Skeletal muscle cell (primary cell): ENCODE measurements around the gene ALDH7A1.

Source experiments
- DNase-seq: peaks from one replicate; pipeline ENCODE4 v3.0.0-alpha.2; 2010; ENCODE audit warnings: low read depth
- H3K4me3 ChIP-seq: 2 replicates; pipeline ENCODE4 v1.5.1; 2011; ENCODE audit warnings: low read depth, mild to moderate bottlenecking, control low read depth, low read length, moderate library complexity

ALDH7A1 gene

DNA sequence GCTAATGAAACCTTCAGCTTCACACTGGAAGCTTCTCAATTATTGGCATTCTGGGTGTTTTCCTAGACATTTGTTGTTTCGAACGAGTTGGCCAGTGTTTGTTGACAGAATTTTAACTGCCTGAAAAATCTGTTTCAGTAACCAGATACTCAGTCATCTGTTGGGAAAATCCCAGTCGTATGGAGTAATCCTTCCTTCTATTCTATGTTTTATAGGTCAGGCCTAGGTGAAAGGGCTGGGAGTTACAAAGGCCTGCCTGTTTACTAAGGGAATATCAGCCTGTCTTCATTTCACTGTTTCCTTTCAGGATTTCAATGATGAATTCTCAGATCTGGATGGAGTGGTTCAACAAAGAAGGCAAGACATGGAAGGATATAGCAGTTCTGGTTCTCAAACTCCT, 111.9 kb downstream of the ALDH7A1 start:
- DNase-seq, result no peak
- H3K4me3 ChIP-seq, result no peak overlapping the region

DNA sequence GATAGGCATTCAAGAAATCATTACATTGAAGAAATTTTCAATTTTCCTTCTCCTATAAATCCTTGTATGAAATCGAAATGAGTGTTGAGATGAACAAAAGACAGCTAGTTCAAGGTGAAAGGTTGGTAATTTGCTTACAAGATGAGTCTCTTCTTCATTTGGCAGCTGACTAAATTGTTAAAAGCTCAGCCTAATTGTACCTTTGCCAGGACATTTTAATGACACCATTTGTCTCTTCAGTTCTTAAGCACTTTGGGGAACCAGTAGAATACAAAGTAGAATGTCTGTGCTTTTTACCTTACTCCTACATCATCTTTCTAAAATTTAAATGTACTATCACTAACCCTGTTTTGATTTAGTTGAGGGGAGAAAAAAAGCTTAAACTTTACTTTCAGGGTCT, 112.4 kb downstream of the ALDH7A1 start:
- no peak for DNase-seq
- H3K4me3 ChIP-seq, result no peak overlapping the region

DNA sequence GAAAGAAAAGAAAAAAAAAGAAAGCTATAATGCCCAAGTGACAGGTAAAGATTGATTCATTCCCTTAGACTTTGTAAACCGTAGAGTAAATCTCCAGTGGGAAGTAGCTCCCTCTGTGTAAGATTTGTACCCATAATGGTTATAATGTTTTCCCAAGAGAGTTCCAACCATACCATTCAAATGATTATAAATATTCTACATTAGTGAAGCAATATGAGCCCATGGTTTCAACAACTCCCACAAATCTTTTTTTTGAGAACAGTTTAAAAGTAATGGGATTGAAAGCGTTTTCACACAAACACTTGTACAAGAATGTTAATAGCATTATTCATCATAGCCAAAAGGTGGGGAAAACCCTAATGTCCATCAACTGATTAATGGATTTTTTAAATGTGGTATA, 113.8 kb downstream of the ALDH7A1 start:
- DNase-seq, result no peak

More for the DNA sequence above, 113.8 kb downstream of the ALDH7A1 start:
- H3K4me3 ChIP-seq, result no peak overlapping the region
